D721Med (cell line): ENCODE results near the gene TRMT6.

Experiments
- DNase-seq: peaks from one replicate; pipeline ENCODE4 v3.0.0; 2011; ENCODE audit warnings: low spot score; ENCODE audit not compliant: insufficient read length
- FAIRE-seq: peaks from 2 replicates; lab custom pipeline; 2011; peaks lifted over from hg19 to GRCh38; lab: Jason Lieb, UNC
- TF ChIP-seq, protein P1 (sequence below): IDR thresholded peaks from 2 replicates; pipeline ENCODE4 v1.5.1; 2012; ENCODE audit warnings: mild to moderate bottlenecking, control low read depth; ENCODE audit not compliant: insufficient read depth; ENCODE audit errors: missing control alignments

The TRMT6 gene

DNA sequence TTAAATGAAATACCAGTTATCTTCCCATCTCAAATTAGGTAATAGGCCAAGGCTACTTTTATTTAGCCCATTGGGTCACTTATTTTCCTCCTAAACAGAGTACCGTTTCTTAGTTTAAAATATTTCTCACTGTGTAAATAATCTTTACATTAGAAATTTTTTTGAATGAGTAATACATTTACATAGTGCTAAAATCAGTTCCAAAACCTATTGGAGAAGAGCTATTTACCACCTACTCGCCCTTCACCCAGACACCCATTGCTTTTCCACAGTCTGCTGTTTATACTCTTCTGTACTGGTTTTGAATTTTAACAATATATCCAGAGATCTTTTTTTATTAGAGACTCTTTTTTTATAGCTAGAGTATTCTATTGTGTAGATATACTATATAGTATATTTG, 37.0 kb upstream of the TRMT6 start:
- FAIRE-seq (no peak), DNase-seq (no peak)
- TF ChIP-seq, protein P1, sequence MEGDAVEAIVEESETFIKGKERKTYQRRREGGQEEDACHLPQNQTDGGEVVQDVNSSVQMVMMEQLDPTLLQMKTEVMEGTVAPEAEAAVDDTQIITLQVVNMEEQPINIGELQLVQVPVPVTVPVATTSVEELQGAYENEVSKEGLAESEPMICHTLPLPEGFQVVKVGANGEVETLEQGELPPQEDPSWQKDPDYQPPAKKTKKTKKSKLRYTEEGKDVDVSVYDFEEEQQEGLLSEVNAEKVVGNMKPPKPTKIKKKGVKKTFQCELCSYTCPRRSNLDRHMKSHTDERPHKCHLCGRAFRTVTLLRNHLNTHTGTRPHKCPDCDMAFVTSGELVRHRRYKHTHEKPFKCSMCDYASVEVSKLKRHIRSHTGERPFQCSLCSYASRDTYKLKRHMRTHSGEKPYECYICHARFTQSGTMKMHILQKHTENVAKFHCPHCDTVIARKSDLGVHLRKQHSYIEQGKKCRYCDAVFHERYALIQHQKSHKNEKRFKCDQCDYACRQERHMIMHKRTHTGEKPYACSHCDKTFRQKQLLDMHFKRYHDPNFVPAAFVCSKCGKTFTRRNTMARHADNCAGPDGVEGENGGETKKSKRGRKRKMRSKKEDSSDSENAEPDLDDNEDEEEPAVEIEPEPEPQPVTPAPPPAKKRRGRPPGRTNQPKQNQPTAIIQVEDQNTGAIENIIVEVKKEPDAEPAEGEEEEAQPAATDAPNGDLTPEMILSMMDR, result no peak

DNA sequence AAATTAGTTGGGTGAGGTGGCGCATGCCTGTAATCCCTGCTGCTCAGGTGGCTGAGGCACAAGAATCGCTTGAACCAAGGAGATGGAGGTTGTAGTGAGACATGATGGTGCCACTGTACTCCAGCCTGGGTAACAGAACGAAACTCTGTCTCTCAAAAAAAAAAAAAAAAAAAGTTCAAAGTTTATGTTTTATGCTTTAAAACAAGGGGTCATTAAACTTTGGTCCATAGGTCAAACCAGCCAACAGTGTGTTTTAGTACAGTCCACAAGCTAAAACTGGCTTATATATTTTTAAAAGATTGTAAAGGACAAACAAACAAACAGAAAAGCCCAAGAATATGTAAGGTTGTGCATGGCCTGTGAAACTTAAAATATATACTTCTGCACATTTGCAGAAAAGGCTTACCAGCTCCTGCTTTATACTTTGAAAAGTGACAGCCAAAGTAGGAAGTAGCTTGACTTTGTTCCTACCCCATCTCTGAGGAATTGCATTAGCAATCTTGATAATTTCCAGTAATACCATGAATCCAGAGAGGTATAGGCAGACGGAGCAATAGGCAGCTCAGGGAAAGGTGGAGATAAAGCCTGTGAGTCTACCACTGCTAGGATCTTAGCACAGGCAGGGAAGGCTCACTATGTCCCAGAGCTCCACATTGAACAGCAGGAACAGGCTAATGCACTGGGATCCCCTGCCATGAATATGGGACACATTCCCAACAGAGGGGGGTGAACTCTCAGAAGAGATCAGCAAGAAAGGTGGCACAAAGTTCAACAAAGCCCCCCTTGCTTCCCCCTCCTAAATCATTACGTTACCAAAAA, 30.6 kb upstream of the TRMT6 start:
- DNase-seq, result no peak
- TF ChIP-seq, protein P1, result no peak
- no peak for FAIRE-seq

DNA sequence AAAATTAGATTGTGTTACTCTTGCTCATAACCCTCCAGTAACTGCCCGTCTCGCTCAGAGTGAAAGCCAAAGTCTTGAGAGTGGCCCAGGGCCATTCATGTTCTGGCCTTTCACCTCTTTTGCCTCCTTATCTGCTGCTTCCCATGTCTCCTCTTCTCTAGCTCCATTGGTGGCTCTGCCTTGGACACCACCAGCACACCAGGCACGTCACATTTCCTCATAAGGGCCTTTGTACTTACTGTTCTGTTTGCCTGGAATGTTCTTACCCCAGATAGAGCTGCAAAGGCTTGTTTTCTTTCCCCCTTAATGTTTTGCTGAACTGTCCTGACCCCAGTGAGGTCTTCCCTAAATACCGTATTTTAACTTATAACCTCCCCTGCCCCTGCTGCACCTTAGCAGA, 29.5 kb upstream of the TRMT6 start:
- TF ChIP-seq, protein P1, result no peak
- DNase-seq, result no peak
- no peak for FAIRE-seq

DNA sequence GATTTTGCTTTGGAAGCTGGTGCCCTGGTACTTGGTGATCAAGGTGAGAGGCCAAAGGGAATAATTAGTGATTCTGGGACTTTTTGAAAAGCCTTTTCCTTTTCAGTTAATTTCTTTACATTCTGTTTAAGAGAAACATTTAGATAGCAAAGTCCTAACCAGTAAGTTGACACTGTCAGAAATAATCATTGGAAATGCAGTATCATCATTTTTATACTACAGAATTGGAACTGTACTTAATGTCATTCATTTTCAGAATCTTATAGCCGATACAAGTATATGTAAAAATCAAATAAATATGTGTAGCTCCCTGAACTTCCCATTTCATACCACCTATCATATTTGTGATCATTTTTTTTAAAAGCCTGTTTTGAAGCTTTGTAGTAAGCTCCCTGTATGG, 27.6 kb upstream of the TRMT6 start:
- no peak for FAIRE-seq
- TF ChIP-seq, protein P1, result no peak
- DNase-seq, result no peak

DNA sequence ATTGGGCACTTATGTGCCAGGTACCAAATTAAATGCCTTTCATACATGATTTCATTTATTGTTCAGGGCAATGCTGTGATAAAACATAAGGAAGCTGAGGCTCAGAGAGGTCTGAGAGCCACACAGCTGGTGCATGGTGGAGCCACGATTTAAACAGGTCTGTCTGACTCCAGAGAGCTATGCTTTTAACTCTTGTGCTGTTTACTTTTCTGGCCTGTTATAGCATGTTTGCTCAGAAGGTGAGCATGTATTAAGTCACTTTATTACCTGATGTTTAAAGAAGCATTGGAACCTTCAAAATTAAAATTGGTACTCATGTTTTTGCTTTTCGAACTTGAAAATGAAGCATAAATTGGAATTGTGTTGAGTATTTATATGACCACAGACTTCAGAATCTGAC, 26.9 kb upstream of the TRMT6 start:
- DNase-seq (no peak), FAIRE-seq (no peak)
- TF ChIP-seq, protein P1, result no peak

DNA sequence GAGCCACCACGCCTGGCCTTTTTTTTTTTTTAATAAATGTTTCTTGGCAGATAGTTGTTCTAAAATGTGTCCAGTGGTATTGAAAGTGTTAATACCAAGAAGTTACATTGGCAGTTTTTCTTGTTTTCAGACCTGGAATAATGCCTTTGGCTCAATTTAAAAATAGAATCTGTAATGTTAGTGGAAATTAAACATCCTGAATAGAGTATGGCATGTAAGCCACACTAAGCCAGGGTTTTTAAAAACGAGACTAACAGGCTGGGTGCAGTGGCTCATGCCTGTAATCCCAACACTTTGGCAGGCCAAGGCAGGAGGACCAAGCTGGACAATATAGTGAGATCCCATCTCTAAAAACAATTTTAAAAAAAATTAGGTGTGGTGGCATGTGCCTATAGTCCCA, 25.4 kb upstream of the TRMT6 start:
- FAIRE-seq, result no peak
- no peak for DNase-seq
- TF ChIP-seq, protein P1, result no peak

DNA sequence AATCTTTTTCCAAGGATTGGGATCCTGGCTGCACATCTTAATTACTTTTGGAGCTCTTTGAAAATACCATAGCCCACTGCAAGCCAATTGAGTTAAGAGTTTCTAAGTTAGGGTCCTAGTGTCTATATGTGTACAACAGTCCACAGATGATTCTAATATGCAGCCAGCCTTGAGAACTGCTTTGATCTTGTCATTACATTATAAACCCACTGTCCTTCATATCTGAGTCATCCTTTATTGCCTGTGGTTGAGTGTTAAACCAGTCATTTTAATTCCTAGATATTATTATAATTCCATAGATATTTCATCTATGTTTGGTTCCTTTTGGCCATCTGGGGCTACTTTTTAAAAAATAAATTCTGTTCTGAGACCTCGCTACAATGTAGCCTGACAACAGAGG, 24.2 kb upstream of the TRMT6 start:
- FAIRE-seq (no peak), DNase-seq (no peak)
- TF ChIP-seq, protein P1, result no peak
